ENCODE data around the gene VLDLR. TPM values are rescaled to one million over a fixed set of nuclear protein-coding genes. Genes with fewer than 3 reads are reported as not detected.

VLDLR gene
- total RNA-seq, result 134 TPM
- long read RNA-seq, full-length matches to known transcripts, result 56 of 71 reads
- long read RNA-seq, partial matches to known transcripts, result 9 of 71 reads
- long read RNA-seq, other reads (novel, unspliced or antisense), result 6 of 71 reads

DNA sequence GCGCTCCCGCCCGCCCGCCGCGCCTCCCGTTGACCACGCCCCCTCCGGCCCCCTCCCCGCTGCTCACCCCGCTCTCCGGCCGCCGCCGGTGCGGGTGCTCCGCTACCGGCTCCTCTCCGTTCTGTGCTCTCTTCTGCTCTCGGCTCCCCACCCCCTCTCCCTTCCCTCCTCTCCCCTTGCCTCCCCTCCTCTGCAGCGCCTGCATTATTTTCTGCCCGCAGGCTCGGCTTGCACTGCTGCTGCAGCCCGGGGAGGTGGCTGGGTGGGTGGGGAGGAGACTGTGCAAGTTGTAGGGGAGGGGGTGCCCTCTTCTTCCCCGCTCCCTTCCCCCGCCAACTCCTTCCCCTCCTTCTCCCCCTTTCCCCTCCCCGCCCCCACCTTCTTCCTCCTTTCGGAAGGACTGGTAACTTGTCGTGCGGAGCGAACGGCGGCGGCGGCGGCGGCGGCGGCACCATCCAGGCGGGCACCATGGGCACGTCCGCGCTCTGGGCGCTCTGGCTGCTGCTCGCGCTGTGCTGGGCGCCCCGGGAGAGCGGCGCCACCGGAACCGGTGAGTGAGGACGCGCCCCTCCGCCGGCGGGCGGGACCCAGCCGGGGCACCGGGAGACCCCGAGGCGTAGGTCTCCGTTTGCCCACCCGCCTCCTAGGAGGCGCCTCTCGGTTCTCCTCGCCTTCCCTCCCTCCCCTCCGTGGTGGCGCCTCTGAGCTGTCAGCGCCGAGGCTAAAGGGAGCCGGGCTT is at the start of gene VLDLR:
VLDLR (plus strand) TSS at position 66 of the 739 bp plus-strand sequence; CDS start at position 469, 403 bp downstream.
- intact Hi-C loops (cut with DNase I), result loop anchor here (1.0 to 5.0 kb wide), 6 partner anchors 40 to 490 kb away; no protein-coding TSS in a partner anchor
- ATAC-seq (peak; percentile 58), DNase-seq (ENCODE audit: missing footprints) (peak; percentile 75)

GRCh38 chr9:2574203-2574602 is 47.4 kb upstream of the VLDLR start:
- ATAC-seq (no peak), DNase-seq (ENCODE audit: missing footprints) (no peak)
- intact Hi-C loops (cut with DNase I), result loop anchor here (5.0 kb wide), 3 partner anchors 33 to 442 kb away; no protein-coding TSS in a partner anchor

DNA sequence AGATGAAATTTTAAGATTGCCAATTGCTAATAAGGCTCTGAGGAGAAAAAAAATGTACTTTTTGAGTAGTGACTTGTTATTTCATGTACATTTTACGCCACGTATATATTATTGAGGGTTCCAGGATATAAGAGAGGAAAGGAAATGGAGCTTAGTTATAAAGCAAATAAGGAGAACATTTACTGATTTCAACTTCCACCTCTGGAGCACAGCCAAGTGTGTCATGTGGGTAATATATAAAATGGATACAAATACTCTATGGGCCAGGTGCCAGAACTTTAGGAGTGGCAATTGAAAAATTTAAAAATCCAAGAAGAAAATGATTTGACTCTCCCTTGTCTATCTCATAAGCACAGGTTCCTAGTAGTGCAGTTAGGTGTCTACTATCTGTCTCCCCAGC is 45.0 kb upstream of the VLDLR start:
- ATAC-seq, result no peak
- intact Hi-C loops (cut with DNase I), result no loop called here
- no peak for DNase-seq (ENCODE audit: missing footprints)

DNA sequence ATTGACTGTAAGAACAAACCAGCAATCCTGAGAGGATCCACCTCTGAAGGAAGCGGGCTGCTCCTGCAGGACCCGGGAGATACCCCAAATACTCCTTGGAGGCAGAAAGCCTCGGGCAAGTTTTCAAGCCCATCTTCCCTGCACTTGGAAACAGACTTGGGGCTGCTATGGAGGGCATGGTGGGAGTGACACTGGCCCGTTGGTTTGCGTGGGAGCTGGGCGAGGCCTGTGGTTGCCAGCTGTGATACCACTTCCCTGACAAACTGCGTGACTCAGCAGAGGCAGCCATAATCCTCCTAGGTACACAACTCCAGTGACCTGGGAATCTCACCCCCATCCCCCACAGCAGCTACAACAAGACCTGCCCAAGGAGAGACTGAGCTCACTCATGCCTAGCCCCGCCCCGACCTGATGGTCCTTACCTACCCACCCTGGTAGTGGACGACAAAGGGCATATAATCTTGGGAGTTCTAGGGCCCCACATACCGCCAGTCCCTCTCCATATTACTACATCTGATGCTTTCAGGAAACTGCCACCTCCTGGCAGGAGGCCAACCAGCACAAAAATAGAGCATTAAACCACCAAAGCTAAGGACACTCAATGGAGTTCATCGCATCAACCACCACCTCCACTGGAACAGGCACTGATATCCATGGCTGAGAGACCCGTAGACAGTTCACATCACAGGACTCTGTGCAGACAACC is 38.1 kb upstream of the VLDLR start:
- DNase-seq (ENCODE audit: missing footprints), result peak; percentile 65
- peak; percentile 72 for ATAC-seq
- intact Hi-C loops (cut with DNase I), result no loop called here

DNA sequence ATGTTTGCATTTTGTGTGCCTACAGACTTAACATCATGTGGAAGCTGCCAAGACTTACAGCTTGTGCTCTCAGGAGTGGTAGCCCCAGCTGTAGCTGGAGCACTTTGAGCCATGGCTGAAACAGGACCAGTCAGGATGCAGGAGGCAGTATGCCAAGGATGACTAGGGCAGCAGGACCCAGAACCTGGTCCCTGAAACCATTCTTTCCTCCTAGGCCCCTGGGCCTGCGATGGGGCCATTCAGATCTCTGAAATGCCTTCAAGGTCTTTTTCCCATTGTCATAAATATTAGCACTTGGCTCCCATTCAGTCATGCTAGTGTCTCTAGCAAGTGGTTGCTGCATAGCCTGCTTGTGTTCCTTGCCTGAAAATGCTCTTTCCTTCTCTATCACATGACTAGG is 29.6 kb upstream of the VLDLR start:
- intact Hi-C loops (cut with DNase I), result no loop called here
- ATAC-seq (no peak), DNase-seq (ENCODE audit: missing footprints) (no peak)

GRCh38 chr9:2593744-2594143 is 27.8 kb upstream of the VLDLR start:
- DNase-seq (ENCODE audit: missing footprints) (no peak), ATAC-seq (no peak)
- intact Hi-C loops (cut with DNase I), result no loop called here

- intact Hi-C loops (cut with DNase I), result no loop called here
- ATAC-seq (no peak), DNase-seq (ENCODE audit: missing footprints) (no peak)
Observed at GRCh38 chr9:2595973-2596372, 25.6 kb upstream of the VLDLR start.

GRCh38 chr9:2597483-2597882 is 24.1 kb upstream of the VLDLR start:
- ATAC-seq (no peak), DNase-seq (ENCODE audit: missing footprints) (no peak)
- intact Hi-C loops (cut with DNase I), result no loop called here

DNA sequence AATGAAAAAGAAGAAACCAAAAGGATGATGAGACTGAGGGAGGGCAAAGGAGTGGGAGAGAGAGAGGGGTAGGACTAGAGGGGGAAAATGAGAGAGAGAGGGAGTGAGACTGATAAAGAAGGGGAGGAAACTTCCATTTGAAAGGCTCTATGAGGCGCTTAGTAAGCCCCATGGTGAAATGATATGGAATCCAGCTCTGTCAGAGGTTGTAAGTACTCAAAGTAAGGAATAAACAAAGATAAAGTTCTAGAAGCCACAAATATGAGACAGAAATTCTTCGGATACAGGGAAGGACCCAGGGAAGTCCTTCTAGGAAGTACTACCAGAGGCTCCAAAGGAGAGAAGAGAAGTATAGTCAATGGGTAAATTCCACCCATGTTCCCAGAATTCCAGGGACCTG is 21.7 kb upstream of the VLDLR start:
- DNase-seq (ENCODE audit: missing footprints) (no peak), ATAC-seq (no peak)
- intact Hi-C loops (cut with DNase I), result no loop called here

DNA sequence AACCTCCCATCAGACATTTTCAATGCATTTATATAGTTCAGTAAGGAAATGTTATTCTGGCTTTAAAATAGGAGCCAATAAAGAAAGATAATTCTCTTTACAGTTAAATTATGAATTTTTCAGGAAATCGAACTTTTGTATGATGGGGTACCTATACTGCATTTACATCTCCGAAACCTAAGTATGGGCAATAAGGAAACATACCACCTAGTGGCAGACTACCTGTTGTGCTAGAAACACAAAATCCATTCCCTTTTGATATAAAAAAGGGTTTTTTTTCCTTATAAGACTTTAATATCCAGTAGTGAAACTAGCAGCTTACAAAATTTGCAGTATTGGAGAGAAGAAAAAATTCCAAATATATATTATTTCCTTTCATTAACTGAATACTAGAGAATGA is 21.3 kb upstream of the VLDLR start:
- no peak for DNase-seq (ENCODE audit: missing footprints)

DNA sequence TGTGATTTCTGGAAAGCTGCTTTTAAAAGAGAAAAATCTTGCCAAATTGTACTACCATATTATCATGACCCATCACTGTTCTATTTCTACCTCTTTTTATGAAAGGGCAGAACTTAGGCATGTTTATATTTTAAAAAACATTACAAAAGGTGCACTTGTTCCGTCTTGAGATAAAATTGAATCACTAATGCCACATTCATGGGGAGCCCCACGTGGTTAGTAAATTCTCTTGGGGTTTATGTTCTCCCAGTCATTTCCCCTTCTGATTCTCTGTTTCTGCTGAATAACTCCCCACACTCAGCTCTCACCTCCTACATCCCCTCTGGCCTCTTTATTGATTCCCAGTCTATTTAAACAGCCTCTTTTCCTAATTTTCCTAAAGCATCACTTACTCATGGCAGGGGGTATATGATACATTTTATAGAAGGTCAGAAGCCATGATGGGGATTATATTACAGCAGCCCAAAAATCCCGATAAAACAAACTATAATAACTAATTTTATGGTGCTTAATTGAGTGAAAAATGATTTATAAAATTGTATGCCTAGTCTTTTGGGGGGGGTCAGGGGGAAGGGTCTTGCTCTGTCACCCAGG is 19.7 kb upstream of the VLDLR start:
- DNase-seq (ENCODE audit: missing footprints) (no peak), ATAC-seq (no peak)
- intact Hi-C loops (cut with DNase I), result no loop called here

More for the DNA sequence above, 21.3 kb upstream of the VLDLR start:
- no peak for ATAC-seq
- intact Hi-C loops (cut with DNase I), result no loop called here

DNA sequence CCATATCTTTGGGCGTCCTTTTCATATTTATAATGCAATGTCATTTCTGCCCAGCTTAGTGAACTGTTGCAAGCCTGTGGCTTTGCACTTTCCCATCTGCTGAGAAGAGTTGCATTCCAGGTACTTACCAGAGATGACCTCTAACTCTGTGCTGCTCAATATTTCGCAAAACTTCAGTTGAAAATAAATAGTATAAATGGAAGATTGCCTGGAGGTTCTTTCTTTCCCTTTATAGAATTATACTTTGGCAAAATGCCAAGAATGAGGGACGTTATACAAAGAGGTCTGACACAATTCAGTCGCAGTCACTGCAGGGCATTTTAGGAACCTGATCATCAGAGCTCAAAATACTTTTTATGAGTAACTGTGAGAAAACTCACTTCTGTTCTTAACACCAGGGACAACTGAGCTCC is 18.9 kb upstream of the VLDLR start:
- ATAC-seq, result peak; percentile 42
- intact Hi-C loops (cut with DNase I), result no loop called here
- DNase-seq (ENCODE audit: missing footprints), result no peak

DNA sequence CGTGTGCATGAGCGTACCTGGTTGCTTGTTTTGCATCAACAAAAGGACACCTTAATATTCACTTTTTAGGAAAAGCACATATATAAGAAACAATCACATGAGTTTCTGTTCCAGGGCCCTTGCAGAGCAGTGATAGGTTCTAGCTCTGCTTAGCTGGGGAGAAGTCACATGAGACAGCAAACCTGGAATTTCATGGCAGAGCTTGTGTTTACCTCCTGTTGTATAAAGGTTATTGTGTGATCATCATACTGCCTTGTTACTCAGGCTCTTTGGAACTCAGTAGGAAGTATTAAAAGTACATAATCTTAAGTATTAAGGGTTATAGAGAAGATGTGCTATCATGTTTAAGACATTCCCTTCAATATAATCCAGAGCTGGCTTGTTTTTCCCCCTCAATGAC is 18.0 kb upstream of the VLDLR start:
- ATAC-seq, result no peak
- DNase-seq (ENCODE audit: missing footprints), result no peak
- intact Hi-C loops (cut with DNase I), result no loop called here

GRCh38 chr9:2605246-2605645 is 16.3 kb upstream of the VLDLR start:
- intact Hi-C loops (cut with DNase I), result loop anchor here (5.0 kb wide), 1 partner anchor 33 kb away; no protein-coding TSS in a partner anchor
- DNase-seq (ENCODE audit: missing footprints) (no peak), ATAC-seq (no peak)

DNA sequence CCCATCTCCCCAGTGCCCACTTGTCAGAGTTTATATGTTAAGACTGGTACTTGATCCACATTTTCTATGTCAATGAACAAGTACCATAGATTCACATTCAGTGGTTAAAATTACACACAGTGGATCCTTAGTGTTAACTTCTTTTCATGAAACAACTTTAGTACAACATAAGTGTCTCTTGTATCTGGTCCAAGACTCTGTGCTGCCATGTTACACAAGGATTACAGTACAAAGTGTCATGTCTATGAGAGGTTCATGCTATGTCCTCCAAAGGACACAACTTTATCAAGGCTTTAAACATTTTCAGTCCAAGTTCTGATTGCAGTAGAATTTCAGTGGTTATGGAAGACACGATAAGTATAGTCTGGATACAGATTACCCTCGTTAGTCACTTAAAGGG is 13.3 kb upstream of the VLDLR start:
- intact Hi-C loops (cut with DNase I), result loop anchor here (5.0 kb wide), 1 partner anchor 36 kb away; no protein-coding TSS in a partner anchor
- DNase-seq (ENCODE audit: missing footprints), result no peak
- ATAC-seq, result peak; percentile 27

DNA sequence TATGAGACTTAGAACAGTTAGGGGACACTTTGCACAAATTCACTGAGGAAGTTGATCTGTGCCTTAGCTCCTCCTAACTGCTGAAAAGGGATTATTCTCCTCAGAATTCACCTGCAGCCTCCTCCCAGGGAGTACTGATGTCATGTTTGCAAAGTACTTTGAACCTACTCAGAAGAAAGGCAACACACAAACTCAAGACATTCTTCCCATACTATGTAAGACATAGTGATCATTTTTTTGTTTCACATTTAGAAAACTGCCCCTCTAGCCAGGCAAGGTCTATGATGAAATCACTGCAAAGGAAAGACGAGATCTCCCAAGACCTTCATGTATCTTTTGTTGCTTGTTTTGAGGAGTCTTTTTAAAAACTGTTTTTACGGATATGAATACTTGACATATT is 10.6 kb upstream of the VLDLR start:
- no peak for ATAC-seq
- DNase-seq (ENCODE audit: missing footprints), result no peak
- intact Hi-C loops (cut with DNase I), result no loop called here

GRCh38 chr9:2611961-2612360 is 9.6 kb upstream of the VLDLR start:
- intact Hi-C loops (cut with DNase I), result loop anchor here (1.0 kb wide), 1 partner anchor 268 kb away; no protein-coding TSS in a partner anchor
- no peak for ATAC-seq
- DNase-seq (ENCODE audit: missing footprints), result no peak

DNA sequence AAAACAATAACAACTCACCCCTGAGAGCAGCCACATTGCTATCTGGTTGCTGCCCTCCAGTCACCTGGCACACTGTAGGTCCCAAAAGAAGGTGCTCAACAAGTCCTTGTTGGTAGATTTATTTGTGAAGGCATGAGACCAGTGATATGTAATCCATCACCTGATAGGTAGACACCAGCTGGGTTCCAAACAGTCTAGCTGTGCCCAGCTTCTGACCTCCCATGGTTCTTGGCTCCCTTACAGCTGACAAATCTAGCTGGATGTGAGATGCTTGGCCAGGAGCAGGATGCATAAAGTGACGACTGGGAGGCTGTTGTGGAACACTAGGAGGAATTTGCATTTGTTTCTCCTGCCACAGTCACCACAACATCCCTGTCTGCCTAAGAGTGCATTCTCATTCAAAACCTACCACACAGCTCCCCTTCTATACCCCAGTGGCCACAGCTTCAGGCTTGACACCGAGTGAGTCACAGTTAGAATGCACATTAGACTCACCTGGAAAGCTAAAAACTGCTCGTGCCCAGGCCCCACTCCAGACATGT is 7.8 kb upstream of the VLDLR start:
- intact Hi-C loops (cut with DNase I), result no loop called here

GRCh38 chr9:2615497-2615896 is 6.1 kb upstream of the VLDLR start:
- intact Hi-C loops (cut with DNase I), result no loop called here
- DNase-seq (ENCODE audit: missing footprints) (no peak), ATAC-seq (no peak)

More for the DNA sequence above, 7.8 kb upstream of the VLDLR start:
- peak; percentile 88 for ATAC-seq
- DNase-seq (ENCODE audit: missing footprints), result no peak

All from Right ventricle myocardium inferior (tissue), 1 donor.